ENCODE data around the gene CELSR1. TPM values are rescaled to one million over a fixed set of nuclear protein-coding genes. Genes with fewer than 3 reads are reported as not detected.
"Not testable (repeated sequence)": the region's sequence is repeated elsewhere in the genome, so short reads cannot be mapped to it uniquely, and the experiment has no call there.

The CELSR1 gene
- polyA plus RNA-seq, 1 donor = 2.4 TPM

DNA sequence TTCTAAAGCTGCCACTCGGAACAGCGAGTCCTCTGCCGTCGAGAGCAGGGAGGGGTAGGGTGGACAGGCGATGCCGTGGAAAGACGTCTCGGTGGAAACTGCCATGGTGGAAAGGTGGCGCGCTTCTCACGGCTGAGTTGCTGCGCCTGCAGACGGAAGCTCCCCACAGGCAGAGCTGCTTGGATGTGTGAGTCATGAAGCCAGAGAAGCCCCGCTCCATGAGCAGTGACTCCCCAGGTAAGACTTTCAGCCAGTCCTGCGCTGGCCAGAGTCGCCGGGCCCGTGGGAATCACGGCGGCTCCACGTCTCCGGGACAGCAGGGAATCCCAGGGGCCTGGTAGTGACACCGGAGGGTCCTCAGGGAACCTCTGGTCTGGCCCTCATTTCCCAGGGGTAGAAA is 205.9 kb downstream of the CELSR1 start:
- no peak for DNase-seq (ENCODE audit: low read depth)

GRCh38 chr22:46330426-46330825 is 207.0 kb downstream of the CELSR1 start:
- no peak for DNase-seq (ENCODE audit: low read depth)

- no peak for DNase-seq (ENCODE audit: low read depth)
Observed at GRCh38 chr22:46329616-46330015, 207.8 kb downstream of the CELSR1 start.

- no peak for DNase-seq (ENCODE audit: low read depth)
Observed at GRCh38 chr22:46328797-46329196, 208.6 kb downstream of the CELSR1 start.

GRCh38 chr22:46327691-46328465 is 209.5 kb downstream of the CELSR1 start:
- no peak for DNase-seq (ENCODE audit: low read depth)

GRCh38 chr22:46326066-46326680 is 211.2 kb downstream of the CELSR1 start:
- DNase-seq (ENCODE audit: low read depth) = no peak

GRCh38 chr22:46323162-46323561 is 214.3 kb downstream of the CELSR1 start:
- no peak for DNase-seq (ENCODE audit: low read depth)

- DNase-seq (ENCODE audit: low read depth) = no peak
Observed at GRCh38 chr22:46322711-46323110, 214.7 kb downstream of the CELSR1 start.

GRCh38 chr22:46320716-46321386 is 216.6 kb downstream of the CELSR1 start:
- no peak for DNase-seq (ENCODE audit: low read depth)

GRCh38 chr22:46320166-46320710 is 217.2 kb downstream of the CELSR1 start:
- DNase-seq (ENCODE audit: low read depth) = no peak

DNA sequence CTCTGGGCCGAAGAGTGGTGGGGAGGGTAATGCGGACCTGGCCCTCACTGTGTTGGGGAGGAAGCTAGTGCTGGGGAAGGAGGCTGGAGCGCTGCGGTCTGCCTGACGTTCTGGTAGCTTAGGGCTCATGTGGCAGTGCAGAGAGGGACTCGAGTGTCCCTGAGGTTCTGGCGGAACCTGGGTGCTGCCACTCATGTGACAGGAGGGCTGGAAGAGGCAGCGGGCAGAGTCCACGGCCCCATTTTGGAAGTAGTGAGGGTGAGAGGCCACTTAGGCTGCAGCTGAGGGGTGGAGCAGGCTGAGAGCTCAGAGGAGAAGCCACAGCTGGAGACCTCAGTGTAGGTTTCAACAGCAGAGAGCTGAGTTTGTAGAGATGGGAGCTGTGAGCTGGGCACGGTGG is 218.1 kb downstream of the CELSR1 start:
- DNase-seq (ENCODE audit: low read depth) = no peak

DNA sequence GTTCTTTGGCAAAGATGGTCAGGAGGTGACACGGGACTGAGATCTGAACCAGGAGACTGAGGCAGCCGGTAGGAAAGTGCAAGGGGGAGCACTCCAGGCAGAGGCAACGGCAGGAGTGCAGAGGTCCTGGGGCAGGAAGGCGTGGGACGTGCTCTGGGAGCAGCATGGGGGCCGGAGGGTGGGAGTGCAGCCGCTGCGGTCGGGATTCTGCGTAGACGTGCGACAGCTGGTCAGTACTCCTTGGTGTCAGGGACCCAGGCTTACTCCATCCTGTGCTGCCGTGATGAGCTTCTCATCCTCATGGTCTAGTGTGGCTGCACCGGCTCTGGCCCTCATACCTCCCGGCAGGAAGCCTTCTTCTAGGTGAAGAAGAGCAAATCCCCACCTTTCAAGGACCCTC is 218.8 kb downstream of the CELSR1 start:
- DNase-seq (ENCODE audit: low read depth) = no peak

- no peak for DNase-seq (ENCODE audit: low read depth)
Observed at GRCh38 chr22:46317646-46318045, 219.8 kb downstream of the CELSR1 start.

DNA sequence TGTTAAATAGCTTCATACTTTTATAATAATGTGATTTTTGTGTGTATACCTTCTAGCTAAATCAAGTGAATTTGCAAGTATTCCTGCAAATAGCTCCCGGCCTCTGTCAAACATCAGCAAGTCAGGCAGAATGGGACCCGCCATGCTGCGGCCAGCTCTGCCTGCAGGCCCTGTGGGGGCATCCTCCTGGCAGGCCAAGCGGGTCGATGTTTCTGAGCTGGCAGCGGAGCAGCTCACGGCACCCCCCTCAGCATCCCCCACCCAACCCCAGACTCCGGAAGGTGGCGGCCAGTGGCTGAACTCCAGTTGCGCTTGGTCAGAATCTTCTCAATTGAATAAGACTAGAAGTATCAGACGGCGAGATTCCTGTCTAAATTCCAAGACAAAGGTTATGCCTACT is 221.4 kb downstream of the CELSR1 start:
- no peak for DNase-seq (ENCODE audit: low read depth)

DNA sequence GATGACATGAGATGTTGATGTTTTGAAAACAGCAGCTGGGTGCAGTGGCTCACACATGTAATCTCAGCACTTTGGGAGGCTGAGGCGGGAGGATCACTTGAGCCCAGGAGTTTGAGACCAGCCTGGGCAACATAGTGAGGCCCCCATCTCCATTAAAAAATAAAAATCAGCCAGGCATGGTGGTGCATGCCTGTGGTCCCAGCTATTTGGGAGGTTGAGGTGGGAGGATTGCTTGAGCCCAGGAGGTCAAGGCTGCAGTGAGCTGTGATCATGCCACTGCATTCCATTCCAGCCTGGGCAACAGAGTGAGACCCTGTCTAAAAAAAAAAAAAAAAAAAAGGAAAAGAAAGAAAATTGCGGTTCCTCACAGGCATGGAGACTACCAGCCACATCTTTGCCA is 224.6 kb downstream of the CELSR1 start:
- not testable (repeated sequence) for DNase-seq (ENCODE audit: low read depth)

- no peak for DNase-seq (ENCODE audit: low read depth)
Observed at GRCh38 chr22:46312056-46312455, 225.4 kb downstream of the CELSR1 start.

Other genes with a start within 250 kb of the CELSR1 start
- 8.2 TPM for gene GTSE1, start 240.8 kb downstream of the CELSR1 start, polyA plus RNA-seq (ENCODE audit: insufficient read length)
- 28.9 TPM for gene TRMU, start 201.9 kb downstream of the CELSR1 start, polyA plus RNA-seq (ENCODE audit: insufficient read length)
- gene GRAMD4, start 82.8 kb upstream of the CELSR1 start, polyA plus RNA-seq (ENCODE audit: insufficient read length) = 13.7 TPM
- gene CERK, start 200.6 kb upstream of the CELSR1 start, polyA plus RNA-seq (ENCODE audit: insufficient read length) = 21.4 TPM
- gene TBC1D22A, start 225.0 kb upstream of the CELSR1 start, polyA plus RNA-seq (ENCODE audit: insufficient read length) = 14.2 TPM